ENCODE data around the gene KAZN. TPM values are rescaled to one million over a fixed set of nuclear protein-coding genes. Genes with fewer than 3 reads are reported as not detected.

The KAZN gene
- total RNA-seq, 1 experiment from 2014 or later, result 15.6 TPM

DNA sequence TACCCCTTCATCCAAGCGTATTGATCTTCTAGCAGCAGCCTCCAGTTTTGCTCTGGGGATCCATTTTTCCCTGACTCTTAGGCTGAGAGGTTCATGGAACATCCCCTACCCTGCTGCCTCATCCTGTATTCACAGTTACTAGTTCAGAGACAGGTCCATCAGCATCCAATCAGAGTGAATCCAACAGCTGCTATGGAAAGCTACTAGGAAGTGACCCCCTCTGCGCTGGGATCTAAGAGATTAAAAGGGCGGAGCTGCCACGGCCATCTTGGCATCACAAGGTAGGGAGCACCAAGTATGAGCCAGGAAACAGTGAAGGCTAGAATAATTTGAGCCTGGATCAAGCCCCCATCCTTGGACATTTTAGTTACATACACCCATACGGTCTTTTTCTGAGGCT, 32.5 kb downstream of the KAZN start:
- no TSS peak for BruUV-seq (replicated peaks)
- Histone ChIP-seq H3F3A (ENCODE audit: insufficient read depth, low read depth) (no peaks in the 10 kb centered on the region), H3K4me3 (no peak overlapping the region), H3K36me3 (ENCODE audit: low read depth) (no peaks in the 10 kb centered on the region), H3K4me1 (replicated peaks; ENCODE audit: insufficient read depth) (no peaks in the 10 kb centered on the region), H3K27ac (no peak overlapping the region), H3K4me2 (no peak overlapping the region), H2AFZ (no peak overlapping the region), H4K20me1 (ENCODE audit: insufficient read depth) (no peaks in the 10 kb centered on the region), H3K27me3 (ENCODE audit: insufficient read depth, low read depth) (peaks cover 34% of the 10 kb centered on the region), H3K9me2 (ENCODE audit: insufficient read depth) (no peaks in the 10 kb centered on the region), H3K79me2 (ENCODE audit: low read depth) (no peaks in the 10 kb centered on the region), H3K9me3 (ENCODE audit: insufficient read depth, low read depth) (no peaks in the 10 kb centered on the region)
- intact Hi-C loops (cut with micrococcal nuclease; ENCODE audit: unreplicated experiment), result no loop called here
- ChIA-PET POLR2A (ENCODE audit: unreplicated experiment) (no interaction called here), CTCF (no interaction called here)
- TF ChIP-seq CTCF (conservative IDR thresholded peaks at IDR 0.05) (no peak), EZH2 (IDR thresholded peaks at IDR 0.05; ENCODE audit: low read depth) (no peak)
- DNase-seq, result no peak

DNA sequence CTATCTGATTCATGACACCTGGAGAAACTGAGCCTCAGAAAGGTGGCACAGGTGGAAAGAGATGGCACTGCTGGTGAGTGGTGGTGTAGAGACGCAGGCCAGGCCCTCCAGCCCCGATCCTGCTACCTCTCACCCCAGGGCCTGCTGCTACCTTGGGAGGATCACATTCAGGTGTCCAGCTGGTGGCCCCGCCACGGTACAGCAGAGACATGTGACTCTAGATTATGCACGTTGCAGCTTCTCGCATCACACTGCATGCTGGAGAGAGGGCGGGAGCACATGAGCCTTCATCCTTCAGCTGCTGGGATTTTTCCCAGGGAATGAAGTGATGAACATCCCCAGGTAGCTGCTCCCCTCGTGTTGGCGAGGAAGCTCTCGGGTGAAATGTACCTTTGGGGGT, 32.9 kb downstream of the KAZN start:
- TF ChIP-seq EZH2 (IDR thresholded peaks at IDR 0.05; ENCODE audit: low read depth) (no peak), CTCF (conservative IDR thresholded peaks at IDR 0.05) (no peak)
- ChIA-PET CTCF (no interaction called here), POLR2A (ENCODE audit: unreplicated experiment) (no interaction called here)
- Histone ChIP-seq H2AFZ (no peak overlapping the region), H3K4me1 (replicated peaks; ENCODE audit: insufficient read depth) (no peaks in the 10 kb centered on the region), H3K27me3 (ENCODE audit: insufficient read depth, low read depth) (peaks cover 30% of the 10 kb centered on the region), H3K79me2 (ENCODE audit: low read depth) (no peaks in the 10 kb centered on the region), H3K36me3 (ENCODE audit: low read depth) (no peaks in the 10 kb centered on the region), H3K9me2 (ENCODE audit: insufficient read depth) (no peaks in the 10 kb centered on the region), H3K27ac (no peak overlapping the region), H3K4me2 (no peak overlapping the region), H3F3A (ENCODE audit: insufficient read depth, low read depth) (no peaks in the 10 kb centered on the region), H4K20me1 (ENCODE audit: insufficient read depth) (no peaks in the 10 kb centered on the region), H3K4me3 (no peak overlapping the region), H3K9me3 (ENCODE audit: insufficient read depth, low read depth) (no peaks in the 10 kb centered on the region)
- DNase-seq, result no peak
- BruUV-seq (replicated peaks), result no TSS peak
- intact Hi-C loops (cut with micrococcal nuclease; ENCODE audit: unreplicated experiment), result no loop called here

GRCh38 chr1:14634486-14634885, 36.0 kb downstream of the KAZN start:
- CTCF ChIA-PET, result no interaction called here
- no peaks in the 10 kb centered on the region for H3K9me2 ChIP-seq (ENCODE audit: insufficient read depth)

More at GRCh38 chr1:14634486-14634885, 36.0 kb downstream of the KAZN start:
- Histone ChIP-seq H3K79me2 (ENCODE audit: low read depth) (no peaks in the 10 kb centered on the region), H3F3A (ENCODE audit: insufficient read depth, low read depth) (no peaks in the 10 kb centered on the region), H2AFZ (no peak overlapping the region), H3K9me3 (ENCODE audit: insufficient read depth, low read depth) (no peaks in the 10 kb centered on the region), H3K36me3 (ENCODE audit: low read depth) (no peaks in the 10 kb centered on the region), H3K4me2 (no peak overlapping the region), H3K27ac (no peak overlapping the region), H3K27me3 (ENCODE audit: insufficient read depth, low read depth) (peaks cover 14% of the 10 kb centered on the region), H4K20me1 (ENCODE audit: insufficient read depth) (no peaks in the 10 kb centered on the region), H3K4me3 (no peak overlapping the region), H3K4me1 (replicated peaks; ENCODE audit: insufficient read depth) (no peaks in the 10 kb centered on the region)
- TF ChIP-seq CTCF (conservative IDR thresholded peaks at IDR 0.05) (no peak), EZH2 (IDR thresholded peaks at IDR 0.05; ENCODE audit: low read depth) (no peak)
- intact Hi-C loops (cut with micrococcal nuclease; ENCODE audit: unreplicated experiment), result no loop called here
- no TSS peak for BruUV-seq (replicated peaks)
- DNase-seq, result no peak
- POLR2A ChIA-PET (ENCODE audit: unreplicated experiment), result no interaction called here
